DMS53 treated with DMSO at 0.1 percent for 48 hours (cell line): ENCODE results near the gene AIFM2.
"Not testable (repeated sequence)": the region's sequence is repeated elsewhere in the genome, so short reads cannot be mapped to it uniquely, and the experiment has no call there.

Experiments used
- DNase-seq: peaks from one replicate; lab custom pipeline; 2025; ENCODE audit not compliant: unreplicated experiment; lab: John Stamatoyannopoulos, UW

Gene AIFM2

DNA sequence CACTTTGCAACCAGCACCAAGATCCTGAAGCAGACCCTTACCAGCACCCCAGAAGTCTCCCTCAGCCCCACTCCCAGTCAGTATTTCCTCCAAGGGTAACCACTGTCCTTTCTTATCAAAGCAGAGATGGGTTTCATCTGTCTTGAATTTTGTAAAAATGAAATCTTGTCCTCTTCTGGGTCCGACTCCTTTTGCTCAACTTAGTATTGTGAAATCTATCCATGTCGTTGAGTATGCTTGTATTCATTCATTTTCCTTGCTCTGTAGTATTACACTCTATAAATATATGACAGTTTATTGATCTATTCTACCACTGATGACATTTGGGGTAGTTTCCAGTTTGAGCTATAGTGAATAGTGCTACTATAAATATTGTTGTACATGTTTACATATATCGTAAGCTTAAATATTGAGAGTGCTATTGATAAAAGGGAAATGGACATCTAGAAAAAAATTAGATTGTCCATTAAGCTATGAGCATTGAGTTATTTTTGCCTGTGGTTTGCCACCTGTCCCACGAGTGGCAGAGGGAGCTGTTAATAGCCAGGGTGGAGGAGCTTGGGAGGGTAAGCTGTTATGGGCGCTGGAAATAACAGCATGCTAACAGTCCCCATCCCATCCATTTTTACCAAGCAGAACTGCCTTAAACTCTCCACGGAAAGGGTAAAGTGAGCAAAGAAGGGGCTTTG, 36.5 kb downstream of the AIFM2 start:
- no peak for DNase-seq

DNA sequence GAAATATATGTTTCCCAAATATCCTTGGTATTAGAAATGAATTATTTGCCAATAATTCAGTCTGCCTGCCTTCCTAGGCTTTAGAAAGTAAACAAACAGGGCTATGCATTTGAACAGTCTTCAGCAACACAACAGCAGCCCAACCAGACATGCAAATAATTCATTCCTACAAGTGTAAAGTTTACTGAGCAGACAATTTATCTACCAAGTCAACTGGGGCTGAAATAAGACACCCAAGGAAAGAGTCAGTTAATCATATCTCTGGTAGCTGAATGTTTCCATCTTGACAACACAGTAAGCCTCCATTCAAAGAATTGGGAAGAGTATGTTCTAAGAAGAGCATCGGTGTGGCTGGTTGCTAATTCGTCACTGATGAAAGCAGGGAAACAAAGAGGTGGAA, 38.4 kb downstream of the AIFM2 start:
- no peak for DNase-seq

DNA sequence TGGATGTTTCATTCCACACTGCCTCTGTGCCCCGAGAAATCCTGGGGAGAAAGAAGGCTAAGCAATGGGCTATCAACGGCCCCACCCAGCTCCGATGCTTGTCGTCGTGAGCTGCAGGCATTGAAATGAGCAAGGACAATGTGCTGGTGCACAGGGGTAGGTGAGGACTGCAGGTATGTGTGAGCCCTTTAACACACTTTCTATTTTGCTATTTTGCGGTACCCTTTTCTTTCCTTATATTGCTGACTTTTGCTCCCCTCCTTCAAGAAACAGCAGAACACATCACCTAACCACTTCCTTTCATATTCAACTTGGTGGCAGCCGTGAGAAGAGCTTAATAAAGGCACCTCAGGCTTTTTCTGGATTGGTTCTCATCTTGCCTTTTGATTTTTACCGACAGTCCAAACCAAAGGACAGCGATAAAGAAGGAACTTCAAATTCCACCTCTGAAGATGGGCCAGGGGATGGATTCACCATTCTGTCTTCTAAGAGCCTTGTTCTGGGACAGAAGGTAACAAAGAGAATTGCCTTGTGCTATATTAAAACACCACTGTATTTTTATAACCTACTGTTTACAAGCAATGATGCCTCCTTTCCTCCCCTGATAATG, 39.2 kb downstream of the AIFM2 start:
- DNase-seq: no peak

DNA sequence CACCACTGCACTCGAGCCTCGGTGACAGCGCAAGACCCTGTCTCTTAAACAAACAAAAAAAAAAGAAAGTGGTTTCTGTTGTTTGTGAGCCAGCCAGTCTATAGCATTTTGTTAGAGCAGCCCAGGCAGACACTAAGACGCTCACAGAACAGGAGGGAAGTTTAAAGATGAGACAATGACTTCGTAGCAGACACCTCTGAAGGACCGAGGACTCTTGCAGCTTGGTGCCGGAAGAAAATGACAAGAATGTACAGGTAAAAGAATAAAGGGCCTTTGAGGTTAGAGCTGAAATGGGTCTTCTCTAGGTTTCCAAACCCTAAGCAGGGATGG, 40.3 kb downstream of the AIFM2 start:
- no peak for DNase-seq

DNA sequence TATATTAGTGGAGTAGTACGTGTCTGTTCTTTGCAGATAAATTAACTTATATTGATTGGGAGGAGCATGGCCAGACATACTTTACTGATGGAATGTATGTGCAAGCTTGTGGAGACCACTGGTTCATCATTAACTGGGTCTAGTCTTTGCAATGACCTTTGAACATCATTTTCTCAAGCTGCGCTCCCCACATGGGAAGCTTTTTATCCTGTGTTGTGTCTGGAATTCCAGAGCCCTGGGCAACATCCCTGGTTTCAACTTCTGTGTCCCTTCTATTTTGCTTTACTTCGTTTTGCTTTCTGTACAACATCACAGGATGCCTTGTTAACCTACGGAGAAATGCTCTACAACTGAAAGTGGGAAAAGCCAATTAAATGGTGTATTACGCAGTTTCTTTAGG, 41.7 kb downstream of the AIFM2 start:
- DNase-seq: no peak

DNA sequence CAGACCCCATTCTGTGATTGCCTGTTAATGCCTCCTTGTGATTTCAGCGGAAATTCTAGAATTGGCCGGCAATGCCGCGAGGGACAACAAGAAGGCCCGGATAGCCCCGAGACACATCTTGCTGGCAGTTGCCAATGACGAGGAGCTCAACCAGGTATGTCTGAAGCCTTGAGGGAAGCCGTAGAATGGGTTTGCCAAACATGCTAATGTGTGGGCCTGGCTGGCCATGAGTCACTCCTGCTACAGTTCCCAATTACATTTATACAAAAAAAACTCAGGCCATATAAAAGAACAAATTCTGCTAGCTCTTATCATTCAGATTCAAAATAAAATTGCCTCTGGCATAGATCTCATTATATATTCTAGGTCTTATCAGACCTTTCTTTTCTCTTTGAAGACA, 42.6 kb downstream of the AIFM2 start:
- DNase-seq: no peak

DNA sequence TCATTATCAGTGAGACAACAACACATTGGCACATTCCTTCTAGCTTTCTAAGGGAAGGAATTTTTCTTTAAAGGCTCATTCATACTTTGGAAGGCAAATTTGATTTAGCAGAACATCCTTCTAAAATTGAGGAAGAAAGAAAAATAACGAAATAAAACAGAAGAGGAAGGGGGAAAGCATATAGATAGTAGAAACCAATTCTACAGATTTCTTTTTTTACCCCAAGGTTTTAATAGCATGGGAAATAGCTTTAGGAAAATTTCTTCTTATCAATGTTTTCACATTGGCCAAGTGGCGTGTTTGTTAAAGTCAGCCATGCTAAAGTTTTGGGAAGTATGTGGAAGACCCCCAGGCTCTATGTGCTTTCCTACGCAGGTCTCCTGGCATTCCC, 44.3 kb downstream of the AIFM2 start:
- DNase-seq: no peak

DNA sequence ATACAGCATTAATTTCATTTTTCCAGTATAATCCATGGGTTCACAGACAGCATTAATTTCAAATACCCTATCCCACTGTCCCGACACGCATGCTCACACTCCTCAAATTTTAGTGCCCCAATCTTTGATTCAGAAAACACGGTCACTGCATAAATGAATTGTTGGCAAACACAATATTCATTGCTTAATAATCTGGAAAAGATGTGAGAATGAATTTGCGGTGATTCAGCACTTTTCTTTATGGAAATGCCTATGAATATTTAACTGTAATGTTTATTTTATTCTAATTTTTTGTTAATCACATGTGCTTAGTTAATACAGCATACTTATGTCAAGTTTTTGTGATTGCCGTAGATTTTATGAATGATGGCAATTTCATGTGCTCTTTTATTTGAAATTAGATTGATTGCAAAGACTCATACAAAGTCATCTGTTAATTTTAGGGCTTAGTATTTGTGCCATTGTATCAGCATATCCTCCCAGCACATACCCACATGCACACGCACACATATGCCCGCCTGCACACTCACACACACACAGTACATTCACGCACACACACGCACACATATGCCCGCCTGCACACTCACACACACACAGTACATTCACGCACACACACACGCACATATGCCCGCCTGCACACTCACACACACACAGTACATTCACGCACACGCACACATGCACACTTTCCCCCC, 44.9 kb downstream of the AIFM2 start:
- DNase-seq: no peak

DNA sequence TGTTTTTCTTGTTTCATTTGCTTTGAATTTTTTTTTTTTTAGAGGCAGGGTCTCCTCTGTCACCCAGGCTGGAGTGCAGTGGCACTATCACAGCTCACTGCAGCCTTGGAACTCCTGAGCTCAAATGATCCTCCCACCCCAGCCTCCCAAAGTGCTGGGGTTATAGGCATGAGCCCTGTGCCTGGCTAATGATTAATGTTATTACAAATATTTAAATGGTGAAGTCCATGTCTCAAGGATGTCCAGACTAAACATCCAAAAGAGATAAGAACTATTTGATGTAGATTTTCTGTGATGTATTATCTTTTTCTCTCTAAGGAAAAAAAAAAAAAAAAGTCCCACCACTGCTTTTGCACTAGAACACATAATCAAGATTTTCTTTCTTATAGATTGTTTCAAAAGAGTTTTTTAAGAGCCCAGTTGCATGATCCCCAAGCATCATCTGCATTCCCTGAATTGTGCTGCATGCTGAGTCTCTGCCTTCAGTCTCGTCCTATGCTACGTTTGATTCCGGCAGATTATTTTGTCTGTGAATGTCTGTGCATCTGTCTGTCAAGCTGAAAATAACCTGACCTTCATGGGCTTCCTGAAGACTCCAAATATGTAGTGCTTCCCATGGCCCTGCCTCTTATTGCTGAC, 46.5 kb downstream of the AIFM2 start:
- DNase-seq: peak; percentile 4

DNA sequence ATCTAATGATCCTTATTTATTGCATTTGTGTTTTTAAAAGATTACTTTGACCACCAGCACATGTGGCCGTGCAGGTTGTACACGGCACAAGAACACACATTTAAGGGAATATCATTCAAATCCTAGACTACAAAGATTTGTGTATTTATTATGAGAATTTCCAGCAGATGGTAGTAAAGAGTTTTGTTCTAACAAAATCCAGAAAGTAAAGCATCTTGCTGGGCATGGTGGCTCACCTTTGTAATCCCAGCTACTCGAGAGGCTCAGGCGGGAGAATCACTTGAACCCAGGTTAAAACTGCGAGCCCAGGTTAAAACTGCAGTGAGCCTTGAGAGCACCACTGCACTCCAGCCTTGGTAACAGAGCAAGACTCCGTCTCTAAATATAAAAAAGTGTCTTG, 48.4 kb downstream of the AIFM2 start:
- peak; percentile 4 for DNase-seq

DNA sequence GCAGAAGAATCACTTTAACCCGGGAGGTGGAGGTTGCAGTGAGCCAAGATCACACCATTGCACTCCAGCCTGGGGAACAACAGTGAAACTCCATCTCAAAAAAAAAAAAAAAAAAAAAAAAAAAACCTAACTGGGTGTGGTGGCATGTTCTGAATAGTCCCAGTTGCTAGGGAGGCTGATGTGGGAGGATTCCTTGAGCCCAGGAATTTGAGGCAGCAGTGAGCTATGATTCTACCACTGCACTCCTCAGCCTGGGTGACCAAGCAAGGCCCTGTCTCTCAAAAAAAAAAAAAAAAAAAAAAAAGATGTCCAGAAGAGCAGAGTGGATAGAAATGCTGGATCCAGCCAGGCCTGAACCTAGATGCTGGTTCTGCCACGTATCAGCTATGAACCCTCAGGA, 51.8 kb downstream of the AIFM2 start:
- not testable (repeated sequence) for DNase-seq

DNA sequence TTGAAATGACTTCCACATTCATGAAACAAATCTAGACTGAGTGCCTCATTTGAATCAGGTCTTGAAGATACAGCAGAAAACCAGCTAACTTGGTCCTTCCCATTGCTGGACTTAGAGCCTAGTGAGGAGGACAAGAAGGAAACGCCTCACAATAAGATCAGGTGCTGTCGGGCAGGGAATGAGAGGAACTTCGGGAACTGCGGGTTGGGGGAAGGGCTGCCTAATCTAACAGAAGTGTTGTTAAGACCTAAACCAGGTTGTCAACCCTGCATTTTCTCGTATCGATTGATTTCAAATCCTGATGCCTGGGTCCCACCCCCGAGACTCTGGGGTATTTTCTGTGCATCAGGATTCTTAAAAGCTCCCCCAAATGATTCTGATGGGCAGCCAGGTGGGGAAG, 53.7 kb downstream of the AIFM2 start:
- no peak for DNase-seq

DNA sequence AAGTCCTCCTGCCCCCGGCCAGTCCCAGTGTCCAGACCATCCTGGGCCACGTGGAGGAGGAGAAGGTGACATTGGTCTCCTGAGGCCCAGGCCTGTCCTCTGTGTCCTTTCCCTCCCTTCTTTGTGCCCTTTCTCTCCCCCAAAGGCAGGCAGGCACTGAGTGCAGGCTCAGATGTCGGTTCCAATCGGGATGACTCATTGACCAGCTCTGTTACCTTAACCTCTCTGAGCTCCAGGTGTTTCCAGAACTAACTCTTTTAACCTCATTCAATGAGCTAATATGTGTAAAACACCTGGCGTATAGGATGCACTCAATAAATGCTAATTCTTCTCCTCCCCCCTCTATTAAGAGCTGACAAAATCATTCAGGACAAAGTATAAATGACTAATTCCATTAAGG, 54.3 kb downstream of the AIFM2 start:
- peak; percentile 47 for DNase-seq

DNA sequence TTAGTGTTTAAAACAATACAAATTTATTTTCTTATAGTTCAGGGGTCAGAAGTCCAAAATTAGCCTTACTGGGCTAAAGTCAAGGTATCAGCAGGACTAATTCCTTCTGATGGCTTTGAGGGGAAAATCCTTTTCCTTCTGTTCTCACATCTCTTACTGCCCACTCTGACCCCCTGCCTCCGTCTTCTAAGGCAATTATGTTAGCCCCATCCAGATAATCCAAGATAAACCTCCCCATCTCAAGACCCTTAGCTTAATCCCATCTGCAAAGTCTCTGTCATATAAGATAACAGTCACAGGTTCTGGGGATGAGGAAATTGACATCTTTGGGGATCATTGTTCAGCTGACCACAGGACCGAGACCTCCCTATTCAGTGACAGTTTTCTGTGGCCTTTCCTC, 57.7 kb downstream of the AIFM2 start:
- no peak for DNase-seq

DNA sequence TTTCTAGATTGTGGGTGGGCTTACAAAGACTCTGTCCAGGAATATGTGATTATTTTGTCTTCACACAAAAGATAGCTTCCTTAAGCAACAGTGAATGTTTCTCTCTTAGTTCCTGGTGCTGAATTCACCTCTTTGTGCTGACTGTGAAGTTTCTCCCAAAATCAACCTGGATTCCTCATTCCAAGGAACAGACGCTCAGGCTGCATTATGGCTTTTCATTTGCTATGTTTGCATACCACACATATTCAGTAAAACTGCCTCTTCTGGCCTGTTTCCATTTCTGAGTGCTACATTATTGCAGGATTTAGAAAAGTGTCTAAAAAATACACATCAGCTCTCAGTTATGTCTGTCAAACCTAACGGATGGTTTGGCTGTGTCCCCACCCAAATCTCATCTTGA, 58.5 kb downstream of the AIFM2 start:
- no peak for DNase-seq

DNA sequence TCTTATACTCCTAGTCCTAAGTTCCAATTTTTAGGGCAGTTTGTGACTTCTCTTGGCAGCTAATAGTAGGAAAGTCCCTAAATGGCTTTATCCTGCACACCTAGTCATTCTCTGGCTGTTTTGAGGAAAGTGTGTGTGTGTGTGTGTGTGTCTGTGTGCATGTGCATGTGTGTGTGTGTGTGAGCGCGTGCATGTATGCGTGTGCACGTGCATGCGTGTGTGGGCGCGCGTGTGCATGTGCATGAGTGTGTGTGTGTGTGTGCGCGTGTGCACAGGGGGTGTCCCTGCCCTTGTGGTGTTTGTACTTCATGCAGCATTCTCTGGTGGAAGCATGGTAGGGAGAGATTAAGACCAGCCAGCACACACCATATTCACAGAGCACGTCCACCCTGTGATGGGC, 61.8 kb downstream of the AIFM2 start:
- no peak for DNase-seq

DNA sequence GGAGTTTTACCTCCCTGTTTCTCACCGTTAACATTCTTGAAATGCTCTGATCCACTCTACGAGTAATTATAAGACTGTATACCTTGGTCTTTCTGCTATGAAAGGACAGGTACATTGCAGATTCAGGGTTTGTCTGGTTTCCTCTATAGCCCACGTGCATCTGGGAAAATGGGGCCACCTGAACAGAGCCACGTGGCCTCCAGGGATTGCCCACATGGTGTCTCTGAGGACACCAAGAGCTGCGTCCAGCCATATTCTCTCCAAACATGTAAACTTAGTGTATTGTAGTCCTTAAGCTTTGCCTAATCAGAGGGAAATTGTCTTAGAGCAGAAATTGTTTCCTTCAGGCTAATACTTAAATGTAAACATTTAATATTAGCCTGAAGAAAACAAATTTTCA, 63.3 kb downstream of the AIFM2 start:
- DNase-seq: no peak

DNA sequence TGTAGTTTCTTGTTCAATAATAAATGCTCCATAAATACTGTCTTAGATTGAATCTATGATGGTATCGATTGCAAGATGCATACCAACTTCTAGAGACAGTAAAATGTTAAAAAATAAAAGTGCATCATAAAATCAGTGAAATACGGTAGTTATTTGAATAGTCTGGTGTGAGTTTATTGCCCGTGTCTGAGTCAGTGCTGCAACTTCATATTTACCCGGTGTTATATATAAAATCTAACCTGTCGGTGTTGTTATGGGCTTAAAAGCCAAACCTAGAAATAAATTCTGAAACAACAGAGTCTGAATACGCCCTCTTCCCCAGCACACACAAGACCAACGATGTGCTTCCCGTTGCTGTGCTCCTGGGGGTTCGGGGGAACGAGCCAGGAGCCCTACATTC, 63.7 kb downstream of the AIFM2 start:
- no peak for DNase-seq

DNA sequence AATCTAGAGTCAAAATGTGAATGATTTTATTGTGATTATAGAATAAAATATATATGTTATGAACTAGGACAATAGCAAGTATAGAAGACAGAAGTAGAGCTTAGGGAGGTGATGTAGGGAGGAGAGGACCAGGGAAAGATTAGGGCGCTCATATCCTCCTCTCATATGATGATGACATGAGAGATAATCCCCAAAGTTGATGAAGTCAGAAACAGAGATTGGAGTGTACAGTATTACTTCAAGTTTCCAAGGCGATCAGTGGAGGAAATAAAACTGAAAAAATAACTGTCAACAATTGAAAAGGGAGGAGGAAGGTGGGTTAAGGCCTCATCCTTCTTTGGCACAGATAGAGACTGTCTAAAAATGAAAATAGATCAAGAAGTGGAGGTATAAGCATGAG, 65.0 kb downstream of the AIFM2 start:
- DNase-seq: no peak

DNA sequence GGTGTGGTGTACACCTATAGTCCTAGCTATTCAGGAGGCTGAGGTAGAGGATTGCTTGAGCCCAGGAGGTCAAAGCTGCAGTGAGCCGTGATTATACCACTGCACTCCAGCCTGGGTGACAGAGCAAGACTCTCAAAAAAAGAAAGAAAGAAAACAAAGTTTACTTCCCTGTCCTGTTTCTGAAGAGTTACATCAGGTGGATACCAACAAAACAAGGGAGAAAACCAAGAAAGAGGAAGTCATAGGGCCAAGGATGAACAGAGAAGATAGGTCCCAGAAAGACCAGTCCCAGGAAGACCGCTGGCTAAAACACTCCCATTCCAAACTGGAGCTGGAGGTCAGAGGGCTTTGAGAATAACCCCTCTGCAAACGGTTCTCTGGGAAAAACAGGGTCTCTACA, 66.4 kb downstream of the AIFM2 start:
- DNase-seq: no peak

DNA sequence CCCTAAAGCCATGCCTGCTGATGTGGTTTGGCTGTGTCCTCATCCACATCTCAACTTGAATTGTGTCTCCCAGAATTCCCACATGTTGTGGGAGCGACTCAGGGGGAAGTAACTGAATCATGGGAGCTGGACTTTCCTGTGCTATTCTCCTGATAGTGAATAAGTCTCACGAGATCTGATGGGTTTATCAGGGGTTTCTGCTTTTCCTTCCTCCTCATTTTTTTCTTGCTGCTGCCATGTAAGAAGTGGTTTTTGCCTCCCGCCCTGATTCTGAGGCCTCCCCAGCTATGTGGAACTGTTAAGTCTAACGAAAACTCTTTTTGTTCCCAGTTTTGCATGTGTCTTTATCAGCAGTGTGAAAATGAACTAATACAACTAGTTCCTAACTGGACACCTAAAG, 68.1 kb downstream of the AIFM2 start:
- no peak for DNase-seq

DNA sequence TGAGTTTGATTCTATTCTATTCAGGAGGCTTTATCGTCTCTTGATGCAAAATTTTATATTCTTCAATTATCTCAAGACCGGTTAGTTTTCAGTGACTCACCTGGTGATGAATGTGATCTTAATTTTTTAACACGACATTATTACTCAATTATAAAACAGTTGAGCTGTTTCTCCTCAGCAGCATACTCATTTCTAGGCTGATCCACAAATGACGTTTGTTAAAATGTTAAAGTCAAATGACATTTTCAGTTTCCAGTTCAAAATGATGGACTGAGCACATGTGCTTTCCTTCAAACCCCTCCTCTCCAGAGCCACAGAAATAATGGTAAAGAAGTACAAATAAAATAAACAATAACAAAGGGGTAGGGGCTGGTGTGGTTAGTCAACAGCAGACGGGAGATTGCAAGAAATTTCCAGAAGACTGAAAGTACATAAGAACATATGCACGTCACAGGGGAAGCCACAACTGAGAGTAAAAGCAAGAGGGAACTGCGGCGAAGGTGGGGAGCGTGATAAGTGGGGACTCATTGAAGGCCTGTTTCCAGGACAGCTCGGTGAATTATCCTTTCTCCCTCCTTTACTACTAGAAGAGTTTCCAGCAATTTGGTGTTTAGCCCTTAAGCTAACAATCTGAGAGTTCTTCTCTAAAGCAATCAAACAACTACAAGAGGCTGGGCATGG, 69.1 kb downstream of the AIFM2 start:
- no peak for DNase-seq
